Cardiac muscle cell (in vitro differentiated cells and primary cell): ENCODE data around the gene RBM38. TPM values are rescaled to one million over a fixed set of nuclear protein-coding genes. Genes with fewer than 3 reads are reported as not detected.
"Not testable (repeated sequence)": the region's sequence is repeated elsewhere in the genome, so short reads cannot be mapped to it uniquely, and the experiment has no call there.

ENCODE experiments used
- DNase-seq, 2 donors: peaks; one replicate each; pipeline versions ENCODE4 v3.0.0 to v3.0.0-alpha.2; 2010 to 2017; ENCODE audit warnings: low read depth in 1 of 2, low spot score in 1 of 2
- H3K27ac ChIP-seq: fragments of 200-600 bp; sonication (generic); 2 replicates; pipeline ENCODE4 v1.5.1; 2016
- H3K27me3 ChIP-seq: fragments of 200-600 bp; sonication (generic); 2 replicates; pipeline ENCODE4 v1.6.0; 2016; ENCODE audit warnings: control low read depth
- H3K36me3 ChIP-seq: fragments of 200-600 bp; sonication (generic); 2 replicates; pipeline ENCODE4 v1.5.1; 2016; ENCODE audit warnings: control low read depth
- H3K4me1 ChIP-seq: fragments of 200-600 bp; sonication (generic); 2 replicates; pipeline ENCODE4 v1.8.1; 2017; ENCODE audit warnings: low read depth, mild to moderate bottlenecking, mixed run types
- H3K4me3 ChIP-seq: fragments of 200-600 bp; sonication (generic); 2 replicates; pipeline ENCODE4 v1.5.1; 2016; ENCODE audit warnings: mild to moderate bottlenecking
- H3K9me3 ChIP-seq: fragments of 200-600 bp; sonication (generic); 2 replicates; pipeline ENCODE4 v1.5.1; 2017; ENCODE audit warnings: low read depth, mild to moderate bottlenecking, control low read depth
- CTCF ChIP-seq: IDR thresholded peaks from 2 replicates; pipeline ENCODE4 v1.5.1; 2012; ENCODE audit warnings: low read depth, mild to moderate bottlenecking, low read length
- polyA plus RNA-seq: library from polyadenylated mRNA; unstranded; fragments of >200 nt; fragmentation: Nextera tagmentation; extraction: Ambion mirVana; gene quantifications from 2 replicates; pipeline ENCODE4 v1.2.1, GENCODE V29; 2016
- total RNA-seq: library from RNA; depleted of rRNA; stranded (reverse); fragments of >200 nt; gene quantifications from 2 replicates; pipeline ENCODE4 v1.2.3, GENCODE V29; 2016

Gene RBM38
- total and polyA plus RNA-seq, 2 experiments from 2014 or later: 404 to 625 TPM

GRCh38 chr20:57350081-57350710 is 41.0 kb upstream of the RBM38 start:
- DNase-seq: no peak
- Histone ChIP-seq H3K27ac (no peak overlapping the region), H3K36me3 (peaks cover 3% of the 10 kb centered on the region), H3K9me3 (no peaks in the 10 kb centered on the region), H3K27me3 (no peaks in the 10 kb centered on the region), H3K4me3 (no peak overlapping the region), H3K4me1 (peaks cover 7% of the 10 kb centered on the region)
- TF ChIP-seq CTCF: no peak

GRCh38 chr20:57350726-57351041 is 40.5 kb upstream of the RBM38 start:
- H3K36me3 ChIP-seq, H3K9me3 ChIP-seq, H3K4me1 ChIP-seq, DNase-seq, H3K27me3 ChIP-seq: not testable (repeated sequence)
- peak overlapping the region; percentile 88 for H3K27ac ChIP-seq
- peak overlapping the region; percentile 75 for H3K4me3 ChIP-seq

GRCh38 chr20:57351042-57351783 is 40.0 kb upstream of the RBM38 start, which contains the start of gene RAE1:
Gene RAE1 (plus strand): TSS chr20:57351255. CDS start chr20:57354039, 2,784 bp downstream.
- no peaks in the 10 kb centered on the region for H3K9me3 ChIP-seq
- peak within 1 kb of the TSS; percentile 75 for H3K4me3 ChIP-seq
- peaks cover 3% of the 10 kb centered on the region for H3K36me3 ChIP-seq
- peak; percentile 95 for DNase-seq
- no peak for TF ChIP-seq CTCF
- H3K27me3 ChIP-seq: no peaks in the 10 kb centered on the region
- peak within 1 kb of the TSS; percentile 88 for H3K27ac ChIP-seq
- peaks cover 7% of the 10 kb centered on the region for H3K4me1 ChIP-seq

GRCh38 chr20:57352305-57352704 is 38.9 kb upstream of the RBM38 start:
- DNase-seq: no peak
- TF ChIP-seq CTCF: no peak
- H3K36me3 ChIP-seq: peaks cover 3% of the 10 kb centered on the region
- no peak overlapping the region for H3K27ac ChIP-seq
- no peaks in the 10 kb centered on the region for H3K27me3 ChIP-seq
- H3K4me3 ChIP-seq: peak overlapping the region; percentile 75
- H3K9me3 ChIP-seq: no peaks in the 10 kb centered on the region
- peaks cover 7% of the 10 kb centered on the region for H3K4me1 ChIP-seq

- peaks cover 7% of the 10 kb centered on the region for H3K4me1 ChIP-seq
- H3K4me3 ChIP-seq: no peak overlapping the region
- TF ChIP-seq CTCF: no peak
- H3K36me3 ChIP-seq: peaks cover 3% of the 10 kb centered on the region
- DNase-seq: no peak
- H3K27ac ChIP-seq: no peak overlapping the region
- no peaks in the 10 kb centered on the region for H3K9me3 ChIP-seq
- no peaks in the 10 kb centered on the region for H3K27me3 ChIP-seq
These were observed 37.8 kb upstream of the RBM38 start for GRCh38 chr20:57353351-57353750.

GRCh38 chr20:57361517-57361916 is 29.7 kb upstream of the RBM38 start:
- Histone ChIP-seq H3K4me3 (no peak overlapping the region), H3K27ac (no peak overlapping the region), H3K36me3 (peaks cover 32% of the 10 kb centered on the region), H3K9me3 (no peaks in the 10 kb centered on the region), H3K4me1 (no peaks in the 10 kb centered on the region), H3K27me3 (no peaks in the 10 kb centered on the region)
- no peak for TF ChIP-seq CTCF
- peak in 1 of 2 donors; percentile 66 for DNase-seq
